Caco-2 (cell line): ENCODE measurements around the gene RIC3. TPM values are rescaled to one million over a fixed set of nuclear protein-coding genes. Genes with fewer than 3 reads are reported as not detected.

Experiments
- BruUV-seq: library from RNA; stranded (reverse); fragments of 400-500 nt; replicated peaks from 2 replicates; lab custom pipeline; 2021; lab: Mats Ljungman, UMichigan
- CTCF ChIA-PET: fragments of 300-600 bp; sonication (Branson Sonifier 250); formaldehyde crosslinking; loops from one replicate; lab custom pipeline; 2022; ENCODE audit warnings: antibody characterized with exemption; lab: Charles Lee
- POLR2A ChIA-PET: fragments of 300-600 bp; sonication (Branson Sonifier 250); formaldehyde crosslinking; loops from one replicate; lab custom pipeline; 2022; ENCODE audit warnings: antibody characterized with exemption; lab: Charles Lee
- DNase-seq, 2 experiments: peaks; one replicate each; pipeline versions ENCODE4 v3.0.0 to v3.0.0-alpha.2; 2020 to 2022
- H3K27me3 ChIP-seq: replicated peaks from 2 replicates; pipeline ENCODE4 v1.6.0; 2011; ENCODE audit warnings: low read length; ENCODE audit not compliant: control insufficient read depth, insufficient read depth
- H3K36me3 ChIP-seq: 2 replicates; pipeline ENCODE4 v1.5.1; 2011; ENCODE audit warnings: low read length; ENCODE audit not compliant: control insufficient read depth, insufficient read depth
- H3K4me1 ChIP-seq: fragments of 250-450 bp; sonication (Bioruptor Pico); 2 replicates; pipeline ENCODE4 v1.5.1; 2020; ENCODE audit warnings: mild to moderate bottlenecking
- H3K4me3 ChIP-seq: 2 replicates; pipeline ENCODE4 v1.5.1; 2011; ENCODE audit warnings: low read depth, mild to moderate bottlenecking, control low read depth, low read length
- H3K9me3 ChIP-seq: fragments of 250-450 bp; sonication (Bioruptor Pico); 2 replicates; pipeline ENCODE4 v1.5.1; 2020; ENCODE audit warnings: mild to moderate bottlenecking, moderate library complexity
- H3K27ac Mint-ChIP-seq: one replicate; pipeline ENCODE4 v1.8.0; 2022; ENCODE audit warnings: mixed read lengths; ENCODE audit not compliant: unreplicated experiment
- H3K27me3 Mint-ChIP-seq: one replicate; pipeline ENCODE4 v1.8.0; 2022; ENCODE audit warnings: mixed read lengths; ENCODE audit not compliant: insufficient read depth, unreplicated experiment
- H3K36me3 Mint-ChIP-seq: one replicate; pipeline ENCODE4 v1.8.0; 2022; ENCODE audit warnings: mild to moderate bottlenecking, mixed read lengths; ENCODE audit not compliant: insufficient read depth, unreplicated experiment
- H3K4me1 Mint-ChIP-seq: one replicate; pipeline ENCODE4 v1.8.0; 2022; ENCODE audit warnings: low read depth, mixed read lengths; ENCODE audit not compliant: unreplicated experiment
- H3K4me3 Mint-ChIP-seq: one replicate; pipeline ENCODE4 v1.8.0; 2022; ENCODE audit warnings: mild to moderate bottlenecking, moderate library complexity, mixed read lengths; ENCODE audit not compliant: unreplicated experiment
- H3K9me3 Mint-ChIP-seq: one replicate; pipeline ENCODE4 v1.8.0; 2022; ENCODE audit warnings: mixed read lengths; ENCODE audit not compliant: unreplicated experiment
- CTCF ChIP-seq, 2 experiments: fragments of 200-600 bp in 1 of 2; IDR thresholded peaks; 1 replicate in 1 of 2; 2 replicates in 1 of 2; pipeline versions ENCODE4 v1.5.1 to v1.8.0; 2011 to 2022; ENCODE audit warnings: antibody characterized with exemption in 1 of 2, control low read depth in 1 of 2, inconsistent platforms in 1 of 2, low read depth in 1 of 2, low read length in 1 of 2, mild to moderate bottlenecking in 1 of 2, moderate library complexity in 1 of 2; ENCODE audit not compliant: insufficient read depth in 1 of 2, severe bottlenecking in 1 of 2, unreplicated experiment in 1 of 2
- intact Hi-C: fragments of 100-400 bp; cut with micrococcal nuclease; formaldehyde crosslinking; loops from one replicate; pipeline ENCODE4 v1.10.0; 2022; ENCODE audit not compliant: unreplicated experiment
- total RNA-seq: library from RNA; stranded (reverse); gene quantifications from 2 replicates; pipeline ENCODE4 v1.2.3, GENCODE V29; 2022

RIC3 gene
- total RNA-seq, 1 experiment from 2014 or later = not detected

- Mint-ChIP-seq H3K4me1 (no peaks in the 10 kb centered on the region), H3K4me3 (no peak overlapping the region), H3K27me3 (peaks cover 9% of the 10 kb centered on the region), H3K36me3 (no peaks in the 10 kb centered on the region), H3K9me3 (no peaks in the 10 kb centered on the region), H3K27ac (no peak overlapping the region)
- POLR2A ChIA-PET = no interaction called here
- no peak for DNase-seq
- Histone ChIP-seq H3K27me3 (peaks cover 2% of the 10 kb centered on the region; the same call in 1 of the 2 replicates), H3K9me3 (no peaks in the 10 kb centered on the region), H3K36me3 (no peaks in the 10 kb centered on the region), H3K4me3 (no peak overlapping the region), H3K4me1 (no peaks in the 10 kb centered on the region)
- no TSS peak for BruUV-seq
- TF ChIP-seq CTCF (IDR thresholded peaks at IDR 0.05; ENCODE audit: insufficient read depth in 1 of 2, low read depth in 1 of 2, low read length in 1 of 2, severe bottlenecking in 1 of 2, unreplicated experiment in 1 of 2) = no peak
- intact Hi-C loops = no loop called here
- CTCF ChIA-PET = no interaction called here
Observed at GRCh38 chr11:8084352-8084751, 84.5 kb downstream of the RIC3 start.

GRCh38 chr11:8083871-8084281 is 84.9 kb downstream of the RIC3 start:
- H3K27ac Mint-ChIP-seq = no peak overlapping the region
- intact Hi-C loops = no loop called here
- H3K9me3 Mint-ChIP-seq = no peaks in the 10 kb centered on the region
- Histone ChIP-seq H3K27me3 (peaks cover 2% of the 10 kb centered on the region; the same call in 1 of the 2 replicates), H3K9me3 (no peaks in the 10 kb centered on the region), H3K4me1 (no peaks in the 10 kb centered on the region), H3K4me3 (no peak overlapping the region), H3K36me3 (no peaks in the 10 kb centered on the region)
- no peak for TF ChIP-seq CTCF (IDR thresholded peaks at IDR 0.05; ENCODE audit: insufficient read depth in 1 of 2, low read depth in 1 of 2, low read length in 1 of 2, severe bottlenecking in 1 of 2, unreplicated experiment in 1 of 2)
- DNase-seq = no peak
- H3K27me3 Mint-ChIP-seq = peaks cover 9% of the 10 kb centered on the region
- H3K4me3 Mint-ChIP-seq = no peak overlapping the region
- CTCF ChIA-PET = no interaction called here
- H3K4me1 Mint-ChIP-seq = no peaks in the 10 kb centered on the region
- H3K36me3 Mint-ChIP-seq = no peaks in the 10 kb centered on the region
- POLR2A ChIA-PET = no interaction called here
- no TSS peak for BruUV-seq

GRCh38 chr11:8083088-8083395 is 85.8 kb downstream of the RIC3 start:
- Mint-ChIP-seq H3K4me1 (no peaks in the 10 kb centered on the region), H3K9me3 (no peaks in the 10 kb centered on the region), H3K4me3 (no peak overlapping the region), H3K36me3 (no peaks in the 10 kb centered on the region), H3K27ac (no peak overlapping the region), H3K27me3 (peaks cover 9% of the 10 kb centered on the region)
- ChIA-PET POLR2A (no interaction called here), CTCF (interaction anchor here (1.1 kb wide), 1 partner anchor 16 kb away, joined by 3 read pairs; no protein-coding TSS in a partner anchor)
- Histone ChIP-seq H3K4me1 (no peaks in the 10 kb centered on the region), H3K36me3 (no peaks in the 10 kb centered on the region), H3K9me3 (no peaks in the 10 kb centered on the region), H3K27me3 (peaks cover 2% of the 10 kb centered on the region; the same call in 1 of the 2 replicates), H3K4me3 (no peak overlapping the region)
- intact Hi-C loops = no loop called here
- TF ChIP-seq CTCF (IDR thresholded peaks at IDR 0.05; ENCODE audit: insufficient read depth in 1 of 2, low read depth in 1 of 2, low read length in 1 of 2, severe bottlenecking in 1 of 2, unreplicated experiment in 1 of 2) = no peak
- BruUV-seq = no TSS peak
- no peak for DNase-seq
